HL-60/S4 (cell line): ENCODE results near the gene UBR1.
"Not testable (repeated sequence)": the region's sequence is repeated elsewhere in the genome, so short reads cannot be mapped to it uniquely, and the experiment has no call there.

Experiments used
- in situ Hi-C: fragments of 300-500 bp; cut with MboI; formaldehyde crosslinking; loops from 2 replicates; pipeline ENCODE4 v1.14.3; 2022; ENCODE audit warnings: low sequenced_read_pairs

Gene UBR1

GRCh38 chr15:42984493-42985034, 121.3 kb downstream of the UBR1 start:
- in situ Hi-C loops: no loop called here

- in situ Hi-C loops: not testable (repeated sequence)
Measured at GRCh38 chr15:42979113-42979512, 126.7 kb downstream of the UBR1 start.

- in situ Hi-C loops: no loop called here
Measured at GRCh38 chr15:42974202-42974862, 131.5 kb downstream of the UBR1 start.

- in situ Hi-C loops: no loop called here
Measured at GRCh38 chr15:42973114-42973513, 132.7 kb downstream of the UBR1 start.

- in situ Hi-C loops: no loop called here
Measured at GRCh38 chr15:42971830-42972229, 134.0 kb downstream of the UBR1 start.

DNA sequence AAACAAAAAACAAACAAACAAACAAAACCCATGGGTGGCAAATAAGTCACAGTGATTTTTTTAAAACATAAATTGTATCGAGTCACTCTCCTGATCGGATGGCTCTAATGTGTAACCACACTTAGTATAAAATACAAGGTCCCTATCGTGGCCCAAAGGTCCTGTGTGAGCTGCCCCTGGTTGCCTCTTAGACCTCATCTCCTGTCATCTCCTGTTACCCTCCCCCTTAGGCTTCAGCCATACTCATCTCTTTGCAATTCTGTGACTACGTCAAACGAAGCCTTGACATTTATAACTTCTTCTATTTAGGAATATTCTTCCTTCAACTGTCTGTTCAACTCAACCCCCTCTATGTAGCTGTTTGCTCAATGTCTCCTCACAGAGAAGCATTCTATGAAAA, 141.4 kb downstream of the UBR1 start:
- in situ Hi-C loops: no loop called here

GRCh38 chr15:42955518-42955917, 150.3 kb downstream of the UBR1 start:
- in situ Hi-C loops: no loop called here

GRCh38 chr15:42954291-42954690, 151.5 kb downstream of the UBR1 start:
- in situ Hi-C loops: no loop called here

DNA sequence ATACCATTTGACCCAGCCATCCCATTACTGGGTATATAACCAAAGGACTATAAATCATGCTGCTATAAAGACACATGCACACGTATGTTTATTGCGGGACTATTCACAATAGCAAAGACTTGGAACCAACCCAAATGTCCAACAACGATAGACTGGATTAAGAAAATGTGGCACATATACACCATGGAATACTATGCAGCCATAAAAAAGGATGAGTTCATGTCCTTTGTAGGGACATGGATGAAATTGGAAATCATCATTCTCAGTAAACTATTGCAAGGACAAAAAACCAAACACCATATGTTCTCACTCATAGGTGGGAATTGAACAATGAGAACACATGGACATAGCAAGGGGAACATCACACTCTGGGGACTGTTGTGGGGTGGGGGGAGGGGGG, 156.9 kb downstream of the UBR1 start:
- in situ Hi-C loops: not testable (repeated sequence)

DNA sequence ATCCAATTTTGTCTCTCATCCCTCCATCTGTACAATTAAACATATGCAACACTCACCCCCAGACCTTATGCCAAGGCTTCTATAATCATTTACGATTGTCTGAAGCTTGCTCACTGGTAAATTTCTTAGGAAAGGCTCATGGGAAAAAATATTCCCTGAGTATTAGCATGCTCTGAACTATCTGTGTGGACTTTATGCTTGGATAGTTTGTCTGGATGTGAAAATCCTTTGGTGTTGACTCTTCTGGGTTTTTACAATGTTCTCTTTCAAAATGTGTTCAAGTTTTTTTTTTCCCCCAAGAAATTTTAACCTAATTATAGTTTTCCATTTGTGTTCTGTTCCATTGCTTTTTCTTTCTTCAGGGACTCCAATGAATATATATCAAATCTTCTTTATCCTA, 165.3 kb downstream of the UBR1 start:
- in situ Hi-C loops: no loop called here

DNA sequence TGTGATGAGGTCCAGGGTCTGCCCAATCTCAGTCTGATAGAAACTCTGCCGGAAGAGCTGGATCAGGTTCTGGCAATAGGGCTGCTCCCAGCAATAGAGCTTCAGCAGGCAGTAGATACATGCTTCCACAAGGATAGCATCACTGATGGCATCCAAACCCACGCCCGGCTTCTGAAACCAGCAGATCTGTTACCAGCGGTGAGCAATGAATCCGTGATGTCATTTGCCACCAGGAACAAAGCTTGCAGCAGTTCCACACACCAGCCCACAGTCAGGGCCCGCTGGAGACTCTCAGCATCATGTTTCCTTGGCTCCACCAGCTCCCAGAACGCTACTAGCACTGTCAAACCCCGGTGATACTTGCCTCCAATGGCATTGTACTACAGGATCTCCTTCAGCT, 166.0 kb downstream of the UBR1 start:
- in situ Hi-C loops: no loop called here

GRCh38 chr15:42937143-42937542, 168.7 kb downstream of the UBR1 start:
- in situ Hi-C loops: no loop called here

DNA sequence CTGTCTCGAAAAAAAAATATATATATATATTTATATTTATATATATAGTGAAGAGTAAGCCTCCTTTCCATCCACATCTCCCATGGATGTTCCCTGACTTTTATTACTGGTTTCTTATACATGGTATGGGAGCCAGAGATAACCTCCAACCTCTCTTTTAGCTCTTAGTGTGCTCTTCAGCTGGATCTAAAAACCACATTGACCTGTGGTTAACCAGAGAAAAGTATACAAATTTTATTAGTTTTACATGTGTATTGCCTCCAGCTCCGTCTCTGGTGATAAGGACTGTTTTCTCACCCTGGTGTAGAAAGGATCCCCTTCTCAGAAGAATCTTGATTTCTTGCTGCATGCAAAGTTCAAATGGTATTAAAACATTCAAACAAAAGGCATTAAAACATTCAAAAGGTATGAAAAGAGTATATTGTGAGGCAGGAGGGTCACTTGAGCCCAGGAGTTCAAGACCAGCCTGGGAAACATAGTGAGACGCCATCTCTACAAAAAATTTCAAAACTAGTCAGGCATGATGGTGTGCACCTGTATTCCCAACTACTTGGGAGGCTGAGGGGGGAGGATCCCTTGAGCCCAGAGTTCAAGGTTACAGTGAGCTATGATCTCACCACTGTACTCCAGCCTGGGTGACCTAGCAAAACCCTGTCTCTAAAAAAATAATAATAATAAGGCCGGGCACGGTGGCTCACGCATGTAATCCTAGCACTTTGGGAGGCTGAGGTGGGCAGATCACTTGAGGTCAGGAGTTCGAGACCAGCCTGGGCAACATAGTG, 171.8 kb downstream of the UBR1 start:
- in situ Hi-C loops: no loop called here

GRCh38 chr15:42932833-42933515, 172.9 kb downstream of the UBR1 start:
- in situ Hi-C loops: no loop called here

- in situ Hi-C loops: no loop called here
Measured at GRCh38 chr15:42931702-42932486, 173.9 kb downstream of the UBR1 start.

GRCh38 chr15:42929306-42929848, 176.5 kb downstream of the UBR1 start:
- in situ Hi-C loops: loop anchor here (10.0 kb wide), 1 partner anchor 225 kb away; no protein-coding TSS in a partner anchor

DNA sequence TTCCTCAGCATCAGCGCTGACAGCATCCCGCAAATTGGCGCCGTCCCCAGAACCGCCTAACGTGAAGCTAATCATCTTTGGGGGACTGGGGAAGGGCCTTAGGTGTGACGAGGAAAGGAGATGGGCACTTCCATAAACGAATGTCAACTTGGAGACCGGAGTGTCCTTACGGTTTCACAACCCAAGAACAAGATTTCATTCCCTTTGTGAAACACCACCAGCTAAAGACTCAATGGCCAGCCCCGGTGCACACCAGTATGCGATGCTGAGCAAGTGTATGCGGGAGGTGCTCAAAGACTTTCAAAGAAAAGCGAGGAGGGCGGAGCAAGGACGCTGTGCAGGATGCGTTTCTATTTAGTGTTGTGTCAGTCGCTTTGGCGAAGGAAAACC, 184.5 kb downstream of the UBR1 start:
- in situ Hi-C loops: loop anchor here (10.0 kb wide), 1 partner anchor 217 kb away; no protein-coding TSS in a partner anchor

GRCh38 chr15:42920519-42921341, 185.1 kb downstream of the UBR1 start, which contains the start of gene TTBK2:
Gene TTBK2, minus strand, starts transcription at chr15:42920778. Its CDS starts 42,161 bp downstream, at chr15:42878617.
- in situ Hi-C loops: loop anchor here (10.0 kb wide), 1 partner anchor 216 kb away; no protein-coding TSS in a partner anchor

- in situ Hi-C loops: loop anchor here (10.0 kb wide), 1 partner anchor 215 kb away; no protein-coding TSS in a partner anchor
Measured at GRCh38 chr15:42919799-42920518, 185.9 kb downstream of the UBR1 start.
